Activated B cell treated with CpG ODN at 0.5 μM for 24 hours (primary cell): ENCODE data around the gene GATA3. TPM values are rescaled to one million over a fixed set of nuclear protein-coding genes. Genes with fewer than 3 reads are reported as not detected.
A peak's percentile ranks its signal among the peaks of the same experiment; 100 is the strongest.
"Not testable (repeated sequence)": the region's sequence is repeated elsewhere in the genome, so short reads cannot be mapped to it uniquely, and the experiment has no call there.

ENCODE experiments used
- ATAC-seq: fragments of 200-7000 bp; cut with Tn5 transposase; one replicate; pipeline ENCODE4 v1.10.0; 2021; ENCODE audit warnings: low read depth, mild to moderate bottlenecking, moderate library complexity
- CTCF ChIA-PET: fragments of 350-600 bp; sonication (Branson Sonifier 250); formaldehyde crosslinking; loops from one replicate; lab custom pipeline; 2021; ENCODE audit warnings: antibody characterized with exemption; lab: Charles Lee
- POLR2A ChIA-PET: fragments of 350-600 bp; sonication (Branson Sonifier 250); formaldehyde crosslinking; loops from one replicate; lab custom pipeline; 2021; ENCODE audit warnings: antibody characterized with exemption; lab: Charles Lee
- DNase-seq: peaks from one replicate; pipeline ENCODE4 v3.0.0; 2022
- H3K27ac Mint-ChIP-seq: one replicate; pipeline ENCODE4 v1.8.0; 2020; ENCODE audit warnings: mixed read lengths
- H3K27me3 Mint-ChIP-seq: one replicate; pipeline ENCODE4 v1.8.0; 2021; ENCODE audit warnings: mixed read lengths
- H3K36me3 Mint-ChIP-seq: one replicate; pipeline ENCODE4 v1.8.0; 2021; ENCODE audit warnings: low read depth, mixed read lengths
- H3K4me1 Mint-ChIP-seq: one replicate; pipeline ENCODE4 v1.8.0; 2021; ENCODE audit warnings: mixed read lengths
- H3K4me3 Mint-ChIP-seq: one replicate; pipeline ENCODE4 v1.8.0; 2020; ENCODE audit warnings: mild to moderate bottlenecking, mixed read lengths
- H3K9me3 Mint-ChIP-seq: one replicate; pipeline ENCODE4 v1.8.0; 2020; ENCODE audit warnings: mixed read lengths
- intact Hi-C: fragments of 100-400 bp; cut with micrococcal nuclease; formaldehyde crosslinking; loops from one replicate; pipeline ENCODE4 v1.15.1; 2024
- total RNA-seq: library from RNA; stranded (reverse); gene quantifications from 2 replicates; pipeline ENCODE4 v1.2.3, GENCODE V29; 2022
- TF ChIP-seq, protein P1 (sequence below): fragments of 200-600 bp; IDR thresholded peaks from one replicate; pipeline ENCODE4 v1.8.0; 2022; ENCODE audit warnings: antibody characterized with exemption, mild to moderate bottlenecking

Gene GATA3
- total RNA-seq, 1 donor from 2014 or later: 0.53 TPM

DNA sequence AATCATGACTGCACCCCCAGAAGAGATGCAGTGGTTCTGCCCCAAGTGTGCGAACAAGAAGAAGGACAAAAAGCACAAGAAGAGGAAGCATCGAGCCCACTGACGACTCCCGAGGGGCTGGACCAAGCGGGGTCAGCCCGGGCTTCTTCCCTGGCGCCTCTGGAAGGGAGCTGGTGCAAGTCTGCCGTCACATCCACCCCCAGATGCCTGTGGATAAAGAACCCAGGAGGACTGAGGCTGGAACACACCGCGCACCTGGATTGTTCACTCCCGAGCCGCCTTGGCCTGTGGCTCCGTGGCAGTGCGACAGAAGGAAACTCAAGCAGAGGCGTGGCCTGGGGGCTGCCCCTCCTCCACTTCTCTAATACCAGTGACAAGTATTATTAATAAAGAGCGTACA, 39.8 kb upstream of the GATA3 start:
- Mint-ChIP-seq H3K27ac (no peak overlapping the region), H3K36me3 (peaks cover 50% of the 10 kb centered on the region), H3K4me3 (no peak overlapping the region), H3K9me3 (no peaks in the 10 kb centered on the region), H3K27me3 (no peaks in the 10 kb centered on the region), H3K4me1 (no peaks in the 10 kb centered on the region)
- intact Hi-C loops: no loop called here
- DNase-seq (no peak), ATAC-seq (no peak)
- CTCF ChIA-PET: no interaction called here
- POLR2A ChIA-PET: no interaction called here
- TF ChIP-seq, protein P1, sequence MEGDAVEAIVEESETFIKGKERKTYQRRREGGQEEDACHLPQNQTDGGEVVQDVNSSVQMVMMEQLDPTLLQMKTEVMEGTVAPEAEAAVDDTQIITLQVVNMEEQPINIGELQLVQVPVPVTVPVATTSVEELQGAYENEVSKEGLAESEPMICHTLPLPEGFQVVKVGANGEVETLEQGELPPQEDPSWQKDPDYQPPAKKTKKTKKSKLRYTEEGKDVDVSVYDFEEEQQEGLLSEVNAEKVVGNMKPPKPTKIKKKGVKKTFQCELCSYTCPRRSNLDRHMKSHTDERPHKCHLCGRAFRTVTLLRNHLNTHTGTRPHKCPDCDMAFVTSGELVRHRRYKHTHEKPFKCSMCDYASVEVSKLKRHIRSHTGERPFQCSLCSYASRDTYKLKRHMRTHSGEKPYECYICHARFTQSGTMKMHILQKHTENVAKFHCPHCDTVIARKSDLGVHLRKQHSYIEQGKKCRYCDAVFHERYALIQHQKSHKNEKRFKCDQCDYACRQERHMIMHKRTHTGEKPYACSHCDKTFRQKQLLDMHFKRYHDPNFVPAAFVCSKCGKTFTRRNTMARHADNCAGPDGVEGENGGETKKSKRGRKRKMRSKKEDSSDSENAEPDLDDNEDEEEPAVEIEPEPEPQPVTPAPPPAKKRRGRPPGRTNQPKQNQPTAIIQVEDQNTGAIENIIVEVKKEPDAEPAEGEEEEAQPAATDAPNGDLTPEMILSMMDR: no peak

DNA sequence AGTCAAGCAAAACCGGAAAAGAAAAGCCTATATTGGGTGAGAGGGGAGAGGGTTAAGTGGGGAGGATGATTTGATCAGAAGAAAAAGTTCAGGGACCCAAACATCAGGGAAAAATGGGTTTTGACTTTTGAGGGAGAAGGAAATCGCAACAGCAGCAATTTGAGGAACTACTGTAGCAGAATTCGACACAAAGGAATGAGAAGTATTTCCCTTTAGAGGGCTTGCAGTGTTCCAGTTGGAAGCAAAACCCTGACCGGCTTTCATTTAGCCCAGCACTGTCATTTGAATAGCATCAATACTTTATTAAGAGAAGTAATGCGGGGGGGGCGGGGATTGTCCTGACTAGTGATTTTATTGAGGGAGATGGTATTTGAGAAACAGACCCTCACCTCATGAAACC, 37.2 kb upstream of the GATA3 start:
- intact Hi-C loops: no loop called here
- POLR2A ChIA-PET: no interaction called here
- TF ChIP-seq, protein P1: no peak
- Mint-ChIP-seq H3K27ac (no peak overlapping the region), H3K9me3 (no peaks in the 10 kb centered on the region), H3K4me1 (no peaks in the 10 kb centered on the region), H3K36me3 (peaks cover 29% of the 10 kb centered on the region), H3K4me3 (no peak overlapping the region), H3K27me3 (no peaks in the 10 kb centered on the region)
- DNase-seq (no peak), ATAC-seq (no peak)
- CTCF ChIA-PET: no interaction called here

DNA sequence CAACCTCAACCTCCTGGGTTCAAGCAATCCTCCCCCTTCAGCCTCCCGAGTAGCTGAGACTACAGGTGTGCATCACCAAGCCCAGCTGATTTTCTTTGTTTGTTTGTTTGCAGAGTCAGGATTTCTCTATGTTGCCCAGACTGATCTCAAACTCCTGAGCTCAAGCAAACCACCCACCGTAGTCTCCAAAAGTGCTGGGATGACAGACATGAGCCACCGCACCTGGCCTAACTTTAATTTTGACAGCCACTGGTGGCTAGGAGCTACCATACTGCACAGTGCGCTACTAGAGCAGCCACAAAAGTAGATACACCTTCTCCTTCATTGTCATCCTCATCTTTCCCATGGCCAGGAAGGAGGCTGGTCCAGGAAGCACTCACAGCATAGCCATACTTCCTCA, 31.2 kb upstream of the GATA3 start:
- ATAC-seq: no peak
- Mint-ChIP-seq H3K27me3 (peaks cover 6% of the 10 kb centered on the region), H3K36me3 (no peaks in the 10 kb centered on the region), H3K4me3 (no peak overlapping the region), H3K27ac (no peak overlapping the region), H3K4me1 (no peaks in the 10 kb centered on the region), H3K9me3 (no peaks in the 10 kb centered on the region)
- CTCF ChIA-PET: interaction anchor here (0.6 kb wide), 1 partner anchor 17 kb away, joined by 4 read pairs; no protein-coding TSS in a partner anchor
- intact Hi-C loops: no loop called here
- TF ChIP-seq, protein P1: no peak
- POLR2A ChIA-PET: no interaction called here
- no peak for DNase-seq

DNA sequence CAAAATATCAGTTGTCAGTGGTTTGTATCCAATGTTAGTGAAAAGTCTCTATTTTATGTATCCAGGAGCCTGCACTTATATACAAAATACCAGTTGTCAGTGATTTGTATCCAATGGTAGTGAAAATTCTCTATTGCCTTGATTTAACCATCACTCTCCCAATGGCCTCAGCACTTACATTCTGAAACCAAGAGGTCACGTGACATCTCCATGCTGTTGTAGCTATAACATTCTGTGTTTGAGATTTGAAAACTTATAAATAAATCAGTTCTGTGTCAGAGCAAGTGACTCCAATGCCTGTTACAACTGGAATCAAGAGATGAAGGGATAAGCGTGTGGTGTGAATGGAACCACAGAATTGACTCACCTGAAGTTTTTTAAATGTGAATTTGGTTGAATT, 30.6 kb upstream of the GATA3 start:
- DNase-seq: no peak
- Mint-ChIP-seq H3K27me3 (peaks cover 6% of the 10 kb centered on the region), H3K36me3 (no peaks in the 10 kb centered on the region), H3K27ac (no peak overlapping the region), H3K9me3 (no peaks in the 10 kb centered on the region), H3K4me3 (no peak overlapping the region), H3K4me1 (no peaks in the 10 kb centered on the region)
- POLR2A ChIA-PET: no interaction called here
- CTCF ChIA-PET: interaction anchor here (0.6 kb wide), 1 partner anchor 17 kb away, joined by 4 read pairs; no protein-coding TSS in a partner anchor
- TF ChIP-seq, protein P1: no peak
- ATAC-seq: no peak
- intact Hi-C loops: no loop called here

DNA sequence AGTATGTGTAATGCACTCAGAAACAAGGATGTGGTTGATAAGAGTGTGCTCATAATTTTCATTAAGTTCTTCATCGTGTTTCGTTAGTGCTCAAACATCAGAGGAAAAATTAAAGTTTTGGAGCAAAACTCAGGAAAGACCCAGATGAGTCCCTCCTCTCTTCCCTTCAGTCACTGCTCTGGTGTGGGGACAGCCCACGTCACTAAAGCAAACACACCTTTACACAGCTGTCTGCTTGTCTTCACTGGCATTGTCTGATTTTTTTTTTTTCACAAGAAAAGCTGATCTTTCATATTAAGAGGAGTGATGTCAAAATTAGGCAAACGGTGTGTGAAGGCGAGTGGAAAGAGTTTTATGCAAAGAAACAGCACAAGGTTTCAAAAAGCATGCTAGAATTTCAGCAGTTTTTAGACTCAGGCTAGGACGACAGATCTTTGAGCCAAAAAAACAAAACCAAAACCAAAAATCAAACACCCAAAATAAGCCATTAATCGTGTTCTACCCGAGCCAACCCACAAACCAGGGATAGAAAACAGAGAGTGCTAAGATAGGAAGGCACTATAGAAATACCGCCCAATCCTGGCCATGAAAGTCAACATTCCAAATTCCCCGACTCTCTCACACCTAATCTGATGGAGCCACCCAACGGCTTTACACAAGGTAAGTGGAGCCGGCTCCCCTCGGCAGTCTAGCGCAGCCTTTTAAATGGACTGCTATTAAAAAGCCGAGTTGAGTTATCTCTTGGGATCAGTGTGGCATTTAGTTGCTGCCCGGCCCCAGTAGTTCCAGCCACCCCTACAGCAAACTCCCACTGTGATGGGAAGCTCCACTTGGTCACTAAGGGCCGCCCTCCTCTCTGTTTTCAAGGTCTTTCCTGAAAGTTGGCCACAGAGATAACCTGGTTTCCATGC, 27.9 kb upstream of the GATA3 start:
- TF ChIP-seq, protein P1: no peak
- ChIA-PET CTCF (no interaction called here), POLR2A (no interaction called here)
- no peaks in the 10 kb centered on the region for H3K36me3 Mint-ChIP-seq
- no peaks in the 10 kb centered on the region for H3K9me3 Mint-ChIP-seq
- intact Hi-C loops: no loop called here
- ATAC-seq: no peak
- H3K27me3 Mint-ChIP-seq: peaks cover 16% of the 10 kb centered on the region
- DNase-seq: no peak
- H3K4me1 Mint-ChIP-seq: no peaks in the 10 kb centered on the region
- H3K4me3 Mint-ChIP-seq: peak overlapping the region; percentile 21
- no peak overlapping the region for H3K27ac Mint-ChIP-seq

DNA sequence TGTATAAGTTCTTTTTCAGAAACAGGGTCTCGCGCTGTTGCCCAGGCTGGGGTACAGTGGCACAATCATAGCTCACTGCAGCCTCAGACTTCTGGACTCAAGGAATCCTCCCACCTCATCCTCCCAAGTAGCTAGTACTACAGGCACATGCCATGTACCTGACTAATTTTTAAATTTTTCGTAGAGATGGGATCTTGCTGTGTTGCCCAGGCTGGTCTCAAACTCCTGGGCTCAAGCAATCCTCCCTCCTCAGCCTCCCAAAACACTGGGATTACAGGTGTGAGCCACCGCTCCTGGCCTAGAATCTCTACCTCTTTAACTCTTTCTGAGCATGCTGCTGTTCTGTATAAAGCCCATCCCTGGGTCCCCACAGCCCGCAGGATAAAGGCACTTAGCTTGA, 23.3 kb upstream of the GATA3 start:
- POLR2A ChIA-PET, H3K4me3 Mint-ChIP-seq, H3K4me1 Mint-ChIP-seq, H3K9me3 Mint-ChIP-seq, intact Hi-C loops, DNase-seq, H3K27ac Mint-ChIP-seq, ATAC-seq, H3K36me3 Mint-ChIP-seq, CTCF ChIA-PET: not testable (repeated sequence)
- peaks cover 41% of the 10 kb centered on the region for H3K27me3 Mint-ChIP-seq
